Measurements from ENCODE around the gene PTPRM. TPM values are rescaled to one million over a fixed set of nuclear protein-coding genes. Genes with fewer than 3 reads are reported as not detected.

The PTPRM gene
- total and polyA plus RNA-seq, 9 donors = 61.7 to 91.5 (median 66.4) TPM

GRCh38 chr18:8091035-8091434 is 523.9 kb downstream of the PTPRM start:
- Histone ChIP-seq H3K9me3 (replicated peaks; ENCODE audit: control insufficient read depth, low read depth, low read length) (no peaks in the 10 kb centered on the region), H3K4me1 (ENCODE audit: control insufficient read depth, insufficient read depth, low read length) (no peaks in the 10 kb centered on the region), H3K36me3 (ENCODE audit: control insufficient read depth, insufficient read depth, low read length) (no peaks in the 10 kb centered on the region), H3K27me3 (ENCODE audit: control insufficient read depth, insufficient read depth, low read length) (no peaks in the 10 kb centered on the region), H3K27ac (ENCODE audit: low read length) (no peak overlapping the region), H3K4me3 (ENCODE audit: low read length) (no peak overlapping the region)
- no CpG with 5 or more reads among the region's 2 CpGs for WGBS (ENCODE audit: insufficient coverage)
- DNase-seq = peak; percentile 57

- no peak overlapping the region for H3K4me3 ChIP-seq (ENCODE audit: low read length)
- no peaks in the 10 kb centered on the region for H3K4me1 ChIP-seq (ENCODE audit: control insufficient read depth, insufficient read depth, low read length)
- H3K36me3 ChIP-seq (ENCODE audit: control insufficient read depth, insufficient read depth, low read length) = no peaks in the 10 kb centered on the region
- no peaks in the 10 kb centered on the region for H3K27me3 ChIP-seq (ENCODE audit: control insufficient read depth, insufficient read depth, low read length)
- no peak for DNase-seq
- 89% methylated on average over 6 of the region's 10 CpGs for WGBS (ENCODE audit: insufficient coverage)
- no peak overlapping the region for H3K27ac ChIP-seq (ENCODE audit: low read length)
- no peaks in the 10 kb centered on the region for H3K9me3 ChIP-seq (replicated peaks; ENCODE audit: control insufficient read depth, low read depth, low read length)
Observed at GRCh38 chr18:8095947-8096570, 528.9 kb downstream of the PTPRM start.

- Histone ChIP-seq H3K27me3 (ENCODE audit: control insufficient read depth, insufficient read depth, low read length) (no peaks in the 10 kb centered on the region), H3K36me3 (ENCODE audit: control insufficient read depth, insufficient read depth, low read length) (no peaks in the 10 kb centered on the region), H3K4me3 (ENCODE audit: low read length) (no peak overlapping the region), H3K9me3 (replicated peaks; ENCODE audit: control insufficient read depth, low read depth, low read length) (no peaks in the 10 kb centered on the region), H3K4me1 (ENCODE audit: control insufficient read depth, insufficient read depth, low read length) (no peaks in the 10 kb centered on the region), H3K27ac (ENCODE audit: low read length) (no peak overlapping the region)
- DNase-seq = no peak
Observed at GRCh38 chr18:8097399-8097798, 530.3 kb downstream of the PTPRM start.

DNA sequence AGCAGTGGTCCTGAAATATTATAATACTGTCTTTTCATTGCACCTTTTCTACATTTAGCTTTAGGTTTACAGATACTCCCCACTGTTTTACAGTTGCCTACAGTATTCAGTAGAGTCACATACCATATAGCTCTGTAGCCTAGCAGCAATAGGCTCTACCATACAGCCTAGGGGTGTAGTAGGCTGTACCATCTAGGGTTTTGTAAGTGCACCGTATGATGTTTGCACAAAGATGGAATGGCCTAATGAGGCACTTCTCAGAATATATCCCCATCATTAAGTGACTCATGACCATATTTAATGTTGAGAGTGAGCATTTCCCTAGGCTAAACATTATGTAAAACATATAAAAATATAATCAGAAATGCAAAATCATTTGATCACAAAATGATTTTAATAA is 530.8 kb downstream of the PTPRM start:
- Histone ChIP-seq H3K9me3 (replicated peaks; ENCODE audit: control insufficient read depth, low read depth, low read length) (peaks cover 3% of the 10 kb centered on the region), H3K27ac (ENCODE audit: low read length) (no peak overlapping the region), H3K27me3 (ENCODE audit: control insufficient read depth, insufficient read depth, low read length) (no peaks in the 10 kb centered on the region), H3K36me3 (ENCODE audit: control insufficient read depth, insufficient read depth, low read length) (no peaks in the 10 kb centered on the region), H3K4me1 (ENCODE audit: control insufficient read depth, insufficient read depth, low read length) (no peaks in the 10 kb centered on the region), H3K4me3 (ENCODE audit: low read length) (no peak overlapping the region)
- DNase-seq = no peak
- no CpG with 5 or more reads among the region's 1 CpG for WGBS (ENCODE audit: insufficient coverage)

- 100% methylated on average over 1 of the region's 4 CpGs for WGBS (ENCODE audit: insufficient coverage)
- H3K9me3 ChIP-seq (replicated peaks; ENCODE audit: control insufficient read depth, low read depth, low read length) = peaks cover 8% of the 10 kb centered on the region
- no peak overlapping the region for H3K4me3 ChIP-seq (ENCODE audit: low read length)
- H3K36me3 ChIP-seq (ENCODE audit: control insufficient read depth, insufficient read depth, low read length) = no peaks in the 10 kb centered on the region
- no peak for DNase-seq
- no peak overlapping the region for H3K27ac ChIP-seq (ENCODE audit: low read length)
- H3K27me3 ChIP-seq (ENCODE audit: control insufficient read depth, insufficient read depth, low read length) = no peaks in the 10 kb centered on the region
- H3K4me1 ChIP-seq (ENCODE audit: control insufficient read depth, insufficient read depth, low read length) = no peaks in the 10 kb centered on the region
Observed at GRCh38 chr18:8106603-8107002, 539.5 kb downstream of the PTPRM start.

DNA sequence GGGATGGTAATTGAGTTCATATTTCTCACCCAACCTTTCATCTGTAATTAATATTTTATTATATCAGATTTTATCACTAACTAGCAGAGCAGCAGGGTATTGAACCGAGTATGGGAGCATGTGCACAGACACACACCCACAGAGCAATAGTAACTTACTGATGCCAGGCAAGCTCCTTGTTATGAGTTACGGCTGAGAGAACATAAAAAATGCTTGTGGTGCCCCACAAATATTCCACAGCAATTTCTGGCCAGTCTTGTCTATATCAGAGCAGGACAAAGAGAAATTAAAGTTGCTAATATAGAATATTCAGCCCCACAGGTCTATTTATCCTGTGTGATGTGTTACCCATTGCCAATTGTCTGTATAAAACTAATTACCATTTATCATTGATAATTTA is 540.3 kb downstream of the PTPRM start:
- no peaks in the 10 kb centered on the region for H3K36me3 ChIP-seq (ENCODE audit: control insufficient read depth, insufficient read depth, low read length)
- H3K27ac ChIP-seq (ENCODE audit: low read length) = no peak overlapping the region
- no CpG with 5 or more reads among the region's 2 CpGs for WGBS (ENCODE audit: insufficient coverage)
- DNase-seq = no peak
- H3K27me3 ChIP-seq (ENCODE audit: control insufficient read depth, insufficient read depth, low read length) = no peaks in the 10 kb centered on the region
- H3K9me3 ChIP-seq (replicated peaks; ENCODE audit: control insufficient read depth, low read depth, low read length) = peaks cover 8% of the 10 kb centered on the region
- no peaks in the 10 kb centered on the region for H3K4me1 ChIP-seq (ENCODE audit: control insufficient read depth, insufficient read depth, low read length)
- no peak overlapping the region for H3K4me3 ChIP-seq (ENCODE audit: low read length)

DNA sequence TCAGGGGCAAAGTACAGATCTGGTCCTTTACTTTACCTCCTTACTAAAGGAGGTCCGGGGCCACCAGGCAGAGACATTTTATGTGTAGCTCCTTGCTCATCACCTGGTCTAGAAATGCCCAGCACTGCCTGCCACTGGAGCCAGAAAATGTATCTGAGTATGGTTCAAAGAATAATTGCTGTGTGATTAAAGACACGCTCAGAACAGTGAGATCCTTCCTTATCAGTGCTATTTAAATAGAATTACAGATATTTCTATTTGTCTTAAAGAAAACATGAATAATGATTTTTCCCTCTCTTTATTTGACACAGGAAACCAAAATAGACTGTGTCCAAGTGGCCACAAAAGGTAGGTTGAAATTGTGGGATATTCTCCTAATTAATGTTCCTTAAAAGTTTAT is 547.4 kb downstream of the PTPRM start:
- Histone ChIP-seq H3K27me3 (ENCODE audit: control insufficient read depth, insufficient read depth, low read length) (no peaks in the 10 kb centered on the region), H3K4me3 (ENCODE audit: low read length) (no peak overlapping the region), H3K36me3 (ENCODE audit: control insufficient read depth, insufficient read depth, low read length) (no peaks in the 10 kb centered on the region), H3K4me1 (ENCODE audit: control insufficient read depth, insufficient read depth, low read length) (no peaks in the 10 kb centered on the region), H3K9me3 (replicated peaks; ENCODE audit: control insufficient read depth, low read depth, low read length) (no peaks in the 10 kb centered on the region), H3K27ac (ENCODE audit: low read length) (no peak overlapping the region)
- WGBS (ENCODE audit: insufficient coverage) = no CpG with 5 or more reads among the region's 2 CpGs
- no peak for DNase-seq

GRCh38 chr18:8116341-8117005 is 549.4 kb downstream of the PTPRM start:
- no peaks in the 10 kb centered on the region for H3K36me3 ChIP-seq (ENCODE audit: control insufficient read depth, insufficient read depth, low read length)
- H3K27ac ChIP-seq (ENCODE audit: low read length) = no peak overlapping the region
- no peak for DNase-seq
- no peaks in the 10 kb centered on the region for H3K9me3 ChIP-seq (replicated peaks; ENCODE audit: control insufficient read depth, low read depth, low read length)
- H3K4me3 ChIP-seq (ENCODE audit: low read length) = no peak overlapping the region
- H3K27me3 ChIP-seq (ENCODE audit: control insufficient read depth, insufficient read depth, low read length) = no peaks in the 10 kb centered on the region
- H3K4me1 ChIP-seq (ENCODE audit: control insufficient read depth, insufficient read depth, low read length) = no peaks in the 10 kb centered on the region
- no CpG with 5 or more reads among the region's 2 CpGs for WGBS (ENCODE audit: insufficient coverage)

- no peak overlapping the region for H3K27ac ChIP-seq (ENCODE audit: low read length)
Observed at GRCh38 chr18:8117006-8117371, 549.9 kb downstream of the PTPRM start.

GRCh38 chr18:8121101-8121500 is 554.0 kb downstream of the PTPRM start:
- Histone ChIP-seq H3K27me3 (ENCODE audit: control insufficient read depth, insufficient read depth, low read length) (no peaks in the 10 kb centered on the region), H3K36me3 (ENCODE audit: control insufficient read depth, insufficient read depth, low read length) (no peaks in the 10 kb centered on the region), H3K4me3 (ENCODE audit: low read length) (no peak overlapping the region), H3K27ac (ENCODE audit: low read length) (no peak overlapping the region), H3K9me3 (replicated peaks; ENCODE audit: control insufficient read depth, low read depth, low read length) (no peaks in the 10 kb centered on the region), H3K4me1 (ENCODE audit: control insufficient read depth, insufficient read depth, low read length) (no peaks in the 10 kb centered on the region)
- no peak for DNase-seq
- WGBS (ENCODE audit: insufficient coverage) = no CpG with 5 or more reads among the region's 1 CpG

More at GRCh38 chr18:8117006-8117371, 549.9 kb downstream of the PTPRM start:
- Histone ChIP-seq H3K27me3 (ENCODE audit: control insufficient read depth, insufficient read depth, low read length) (no peaks in the 10 kb centered on the region), H3K4me3 (ENCODE audit: low read length) (no peak overlapping the region), H3K4me1 (ENCODE audit: control insufficient read depth, insufficient read depth, low read length) (no peaks in the 10 kb centered on the region), H3K9me3 (replicated peaks; ENCODE audit: control insufficient read depth, low read depth, low read length) (no peaks in the 10 kb centered on the region), H3K36me3 (ENCODE audit: control insufficient read depth, insufficient read depth, low read length) (no peaks in the 10 kb centered on the region)
- 40% methylated on average over 1 of the region's 2 CpGs for WGBS (ENCODE audit: insufficient coverage)
- no peak for DNase-seq

Data from muscle of leg (tissue), 11 donors.